HTERT RPE-1 (cell line): ENCODE data around the gene NAA80.
"Not testable (repeated sequence)": the region's sequence is repeated elsewhere in the genome, so short reads cannot be mapped to it uniquely, and the experiment has no call there.

ENCODE experiments used
- in situ Hi-C: fragments of 300-500 bp; cut with MboI; formaldehyde crosslinking; loops from 4 replicates; pipeline ENCODE4 v1.14.3; 2020; ENCODE audit warnings: low sequenced_read_pairs

The NAA80 gene

GRCh38 chr3:50272911-50273688 lies 26.1 kb downstream of the NAA80 start:
- in situ Hi-C loops, result no loop called here

GRCh38 chr3:50272538-50272910 lies 26.7 kb downstream of the NAA80 start:
- in situ Hi-C loops, result not testable (repeated sequence)

GRCh38 chr3:50271314-50271936 lies 27.8 kb downstream of the NAA80 start:
- in situ Hi-C loops, result no loop called here

GRCh38 chr3:50270422-50271224 lies 28.6 kb downstream of the NAA80 start:
- in situ Hi-C loops, result no loop called here

- in situ Hi-C loops, result no loop called here
These were observed 29.2 kb downstream of the NAA80 start for GRCh38 chr3:50269977-50270413.

- in situ Hi-C loops, result no loop called here
These were observed 29.7 kb downstream of the NAA80 start for GRCh38 chr3:50269460-50269859.

GRCh38 chr3:50268703-50269451 lies 30.3 kb downstream of the NAA80 start, which contains the start of gene SEMA3B:
SEMA3B (plus strand) TSS chr3:50269147; CDS start chr3:50269241, 94 bp downstream.
- in situ Hi-C loops, result no loop called here

- in situ Hi-C loops, result no loop called here
These were observed 30.9 kb downstream of the NAA80 start for GRCh38 chr3:50268276-50268675.

- in situ Hi-C loops, result no loop called here
These were observed 31.8 kb downstream of the NAA80 start for GRCh38 chr3:50267280-50267913.

- in situ Hi-C loops, result no loop called here
These were observed 32.4 kb downstream of the NAA80 start for GRCh38 chr3:50266836-50267235.

- in situ Hi-C loops, result no loop called here
These were observed 33.2 kb downstream of the NAA80 start for GRCh38 chr3:50266017-50266416.

- in situ Hi-C loops, result no loop called here
These were observed 33.6 kb downstream of the NAA80 start for GRCh38 chr3:50265571-50265970.

- in situ Hi-C loops, result no loop called here
These were observed 34.2 kb downstream of the NAA80 start for GRCh38 chr3:50264964-50265485.

GRCh38 chr3:50264383-50264963 lies 34.7 kb downstream of the NAA80 start:
- in situ Hi-C loops, result no loop called here

- in situ Hi-C loops, result no loop called here
These were observed 35.5 kb downstream of the NAA80 start for GRCh38 chr3:50263478-50264382.

GRCh38 chr3:50262778-50263177 lies 36.4 kb downstream of the NAA80 start:
- in situ Hi-C loops, result no loop called here

- in situ Hi-C loops, result not testable (repeated sequence)
These were observed 37.0 kb downstream of the NAA80 start for GRCh38 chr3:50262200-50262599.

- in situ Hi-C loops, result no loop called here
These were observed 37.7 kb downstream of the NAA80 start for GRCh38 chr3:50261505-50261904.

- in situ Hi-C loops, result no loop called here
These were observed 38.2 kb downstream of the NAA80 start for GRCh38 chr3:50260942-50261441.
